RWPE2 (cell line): ENCODE measurements around the gene P2RY11.

Experiments
- ATAC-seq: fragments of 200-7000 bp; cut with Tn5 transposase; 3 replicates; pipeline ENCODE4 v1.9.1; 2021; ENCODE audit warnings: low read depth
- DNase-seq: peaks from one replicate; pipeline ENCODE4 v3.0.0-alpha.2; 2020; ENCODE audit warnings: low spot score
- H3K27ac ChIP-seq: fragments of 450-650 bp; 2 replicates; pipeline ENCODE4 v1.5.1; 2017; ENCODE audit warnings: mild to moderate bottlenecking; ENCODE audit not compliant: poor library complexity, severe bottlenecking
- H3K27me3 ChIP-seq: fragments of 250-450 bp; sonication (Bioruptor Pico); 2 replicates; pipeline ENCODE4 v1.5.1; 2021; ENCODE audit warnings: mild to moderate bottlenecking, moderate library complexity; ENCODE audit not compliant: insufficient read depth, poor library complexity, severe bottlenecking
- H3K36me3 ChIP-seq: fragments of 250-450 bp; sonication (Bioruptor Pico); 2 replicates; pipeline ENCODE4 v1.5.1; 2020; ENCODE audit warnings: low read depth, mild to moderate bottlenecking, moderate library complexity
- H3K4me1 ChIP-seq: fragments of 250-450 bp; sonication (Bioruptor Pico); 2 replicates; pipeline ENCODE4 v1.5.1; 2021; ENCODE audit warnings: mild to moderate bottlenecking, moderate library complexity; ENCODE audit not compliant: insufficient read depth, poor library complexity, severe bottlenecking
- H3K4me3 ChIP-seq: fragments of 250-450 bp; sonication (Bioruptor Pico); 2 replicates; pipeline ENCODE4 v1.5.1; 2021; ENCODE audit warnings: mild to moderate bottlenecking, moderate library complexity; ENCODE audit not compliant: severe bottlenecking
- H3K9me3 ChIP-seq: fragments of 250-450 bp; sonication (Bioruptor Pico); 2 replicates; pipeline ENCODE4 v1.5.1; 2021; ENCODE audit warnings: mild to moderate bottlenecking, moderate library complexity; ENCODE audit not compliant: severe bottlenecking
- TF ChIP-seq, protein P1 (sequence below): fragments of 450-650 bp; IDR thresholded peaks from one replicate; pipeline ENCODE4 v1.5.1; 2017; ENCODE audit warnings: mild to moderate bottlenecking, moderate library complexity; ENCODE audit not compliant: poor library complexity, severe bottlenecking

Gene P2RY11

DNA sequence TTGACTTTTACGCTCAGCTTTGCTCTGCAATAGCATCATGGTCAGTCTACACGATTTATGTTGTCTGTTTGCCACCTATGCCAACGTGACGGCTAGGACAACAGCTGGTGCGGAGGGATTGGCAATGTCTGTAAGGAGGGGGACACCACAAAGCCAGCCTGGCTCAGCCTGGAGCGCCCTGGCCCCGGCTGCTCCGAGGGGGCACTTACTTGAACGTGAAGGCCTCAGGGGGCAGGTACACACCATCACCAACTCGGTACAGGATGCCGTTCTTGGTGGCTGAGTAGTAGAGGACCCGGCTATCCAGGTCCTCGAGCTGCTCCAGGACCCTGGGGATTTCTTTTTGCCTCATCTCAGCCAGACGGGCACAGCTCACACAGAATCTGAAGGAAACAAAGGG lies 34.6 kb downstream of the P2RY11 start:
- Histone ChIP-seq H3K4me1 (no peaks in the 10 kb centered on the region), H3K27me3 (no peaks in the 10 kb centered on the region), H3K36me3 (peaks cover 94% of the 10 kb centered on the region), H3K4me3 (no peak overlapping the region), H3K9me3 (no peaks in the 10 kb centered on the region), H3K27ac (no peak overlapping the region)
- ATAC-seq (no peak), DNase-seq (no peak)
- TF ChIP-seq, protein P1, sequence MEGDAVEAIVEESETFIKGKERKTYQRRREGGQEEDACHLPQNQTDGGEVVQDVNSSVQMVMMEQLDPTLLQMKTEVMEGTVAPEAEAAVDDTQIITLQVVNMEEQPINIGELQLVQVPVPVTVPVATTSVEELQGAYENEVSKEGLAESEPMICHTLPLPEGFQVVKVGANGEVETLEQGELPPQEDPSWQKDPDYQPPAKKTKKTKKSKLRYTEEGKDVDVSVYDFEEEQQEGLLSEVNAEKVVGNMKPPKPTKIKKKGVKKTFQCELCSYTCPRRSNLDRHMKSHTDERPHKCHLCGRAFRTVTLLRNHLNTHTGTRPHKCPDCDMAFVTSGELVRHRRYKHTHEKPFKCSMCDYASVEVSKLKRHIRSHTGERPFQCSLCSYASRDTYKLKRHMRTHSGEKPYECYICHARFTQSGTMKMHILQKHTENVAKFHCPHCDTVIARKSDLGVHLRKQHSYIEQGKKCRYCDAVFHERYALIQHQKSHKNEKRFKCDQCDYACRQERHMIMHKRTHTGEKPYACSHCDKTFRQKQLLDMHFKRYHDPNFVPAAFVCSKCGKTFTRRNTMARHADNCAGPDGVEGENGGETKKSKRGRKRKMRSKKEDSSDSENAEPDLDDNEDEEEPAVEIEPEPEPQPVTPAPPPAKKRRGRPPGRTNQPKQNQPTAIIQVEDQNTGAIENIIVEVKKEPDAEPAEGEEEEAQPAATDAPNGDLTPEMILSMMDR = no peak

GRCh38 chr19:10149427-10149826 lies 37.9 kb downstream of the P2RY11 start:
- H3K4me3 ChIP-seq = no peak overlapping the region
- peaks cover 93% of the 10 kb centered on the region for H3K36me3 ChIP-seq
- no peaks in the 10 kb centered on the region for H3K27me3 ChIP-seq
- ATAC-seq (no peak), DNase-seq (no peak)
- H3K9me3 ChIP-seq = no peaks in the 10 kb centered on the region
- no peaks in the 10 kb centered on the region for H3K4me1 ChIP-seq
- H3K27ac ChIP-seq = no peak overlapping the region
- TF ChIP-seq, protein P1 = no peak

GRCh38 chr19:10151521-10151920 lies 40.0 kb downstream of the P2RY11 start:
- DNase-seq (no peak), ATAC-seq (no peak)
- Histone ChIP-seq H3K4me1 (no peaks in the 10 kb centered on the region), H3K36me3 (peaks cover 93% of the 10 kb centered on the region), H3K9me3 (no peaks in the 10 kb centered on the region), H3K27ac (no peak overlapping the region), H3K4me3 (no peak overlapping the region), H3K27me3 (no peaks in the 10 kb centered on the region)
- TF ChIP-seq, protein P1 = no peak

GRCh38 chr19:10152100-10152499 lies 40.6 kb downstream of the P2RY11 start:
- peaks cover 93% of the 10 kb centered on the region for H3K36me3 ChIP-seq
- DNase-seq (no peak), ATAC-seq (no peak)
- no peak overlapping the region for H3K4me3 ChIP-seq
- no peak overlapping the region for H3K27ac ChIP-seq
- TF ChIP-seq, protein P1 = no peak
- H3K9me3 ChIP-seq = no peaks in the 10 kb centered on the region
- H3K4me1 ChIP-seq = no peaks in the 10 kb centered on the region
- H3K27me3 ChIP-seq = no peaks in the 10 kb centered on the region

DNA sequence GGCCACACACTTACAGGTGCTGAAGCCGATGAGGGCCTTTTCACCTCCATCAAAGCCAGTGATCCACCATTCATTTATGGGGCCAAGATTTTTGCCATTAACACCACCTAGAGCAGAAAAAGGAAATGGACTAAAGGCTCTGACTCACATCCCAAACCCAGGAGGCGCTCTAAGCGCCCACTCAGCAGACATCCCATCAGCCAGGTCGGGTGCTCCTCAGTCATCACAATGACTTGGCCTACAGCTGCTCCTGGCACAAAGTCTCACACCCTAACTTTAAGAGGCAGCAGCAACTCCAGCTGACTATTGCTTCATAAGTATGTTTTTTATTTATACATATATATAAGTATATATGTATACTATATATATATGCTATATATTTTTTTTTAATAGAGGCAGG lies 44.3 kb downstream of the P2RY11 start:
- Histone ChIP-seq H3K4me3 (no peak overlapping the region), H3K4me1 (no peaks in the 10 kb centered on the region), H3K36me3 (peaks cover 99% of the 10 kb centered on the region), H3K9me3 (no peaks in the 10 kb centered on the region), H3K27me3 (no peaks in the 10 kb centered on the region), H3K27ac (no peak overlapping the region)
- TF ChIP-seq, protein P1 = no peak
- no peak for DNase-seq
- no peak for ATAC-seq
